GM21515 (cell line): ENCODE data around the gene MMP14.

Experiments
- ATAC-seq: cut with Tn5 transposase; IDR thresholded peaks from one replicate; pipeline ENCODE4 v1.9.1; 2021; ENCODE audit not compliant: unreplicated experiment

Gene MMP14

DNA sequence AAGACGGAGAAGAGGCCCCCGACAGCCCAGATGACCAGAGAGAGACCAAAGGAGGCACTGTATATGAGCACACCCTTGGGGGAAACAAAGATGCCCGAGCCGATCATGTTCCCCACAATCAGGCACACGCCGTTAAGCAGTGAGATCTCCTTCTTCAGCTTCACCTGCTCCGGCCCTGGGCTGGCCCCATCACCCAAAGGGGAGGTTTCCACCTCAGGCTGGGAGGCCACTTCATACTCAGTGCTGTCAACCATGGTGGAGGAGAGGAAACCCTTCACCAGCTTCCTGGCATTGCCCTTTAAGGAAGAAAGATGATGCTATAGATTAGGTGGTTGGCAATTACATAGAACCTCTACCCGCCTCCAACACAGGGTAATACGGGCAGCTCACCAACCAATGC, 23.2 kb upstream of the MMP14 start:
- no peak for ATAC-seq

DNA sequence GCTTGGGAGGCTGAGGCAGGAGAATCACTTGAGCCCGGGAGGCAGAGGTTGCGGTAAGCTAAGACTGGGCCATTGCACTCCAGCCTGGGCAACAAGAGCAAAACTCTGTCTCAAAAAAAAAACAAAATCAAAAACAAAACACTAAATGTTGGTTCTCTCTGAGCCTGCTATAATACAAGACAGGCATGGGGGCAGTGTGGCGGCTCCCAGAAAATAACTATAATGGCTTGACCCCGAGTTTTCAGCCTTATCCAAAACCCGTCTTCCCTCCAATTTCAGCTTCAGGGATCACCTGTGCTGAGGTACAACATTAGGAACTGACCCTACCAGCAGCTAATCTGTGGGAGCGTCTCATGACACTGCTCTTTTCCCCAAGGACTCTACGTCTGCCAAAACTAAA, 22.0 kb upstream of the MMP14 start:
- no peak for ATAC-seq

DNA sequence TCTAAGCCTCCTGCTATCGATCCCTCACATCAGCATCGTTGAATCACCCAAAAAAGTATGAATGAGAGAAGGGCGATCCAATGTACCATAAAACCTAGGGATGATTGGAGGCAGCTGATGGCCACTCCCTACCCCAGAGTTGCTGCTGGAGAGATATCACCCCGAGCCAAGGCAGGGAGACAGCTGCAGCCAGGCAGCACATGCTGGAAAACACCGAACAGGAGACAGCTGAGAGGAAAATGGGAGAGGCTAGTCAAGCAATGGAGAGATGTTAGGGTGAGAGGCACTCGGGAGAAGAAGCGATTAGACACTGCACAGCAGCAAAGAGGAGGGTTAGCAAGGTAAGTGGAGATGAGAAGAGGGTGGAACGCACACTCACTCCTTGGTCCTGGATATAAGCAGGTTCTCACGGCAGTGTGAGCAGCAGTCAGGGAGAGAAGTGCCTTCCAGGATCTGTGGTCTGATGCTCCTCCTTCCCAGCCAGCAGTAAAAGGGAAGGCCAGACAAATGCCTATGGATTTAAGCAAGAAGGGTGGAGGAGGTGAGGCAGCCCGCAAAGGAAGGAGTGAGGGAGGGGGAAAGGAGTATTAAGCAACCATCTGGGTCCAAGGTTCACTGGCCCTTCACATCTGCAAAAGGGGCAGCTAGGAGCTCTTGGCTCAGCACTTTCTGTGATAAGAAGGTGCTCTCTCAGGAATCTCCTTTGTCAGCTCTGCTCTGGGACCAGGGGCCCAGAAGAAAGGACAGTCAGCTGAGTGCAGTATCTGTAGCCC, 21.3 kb upstream of the MMP14 start, which contains the start of gene SLC7A7:
Gene SLC7A7, minus strand, starts transcription at position 495 of the 773 bp plus-strand sequence. CDS start 2,037 bp downstream, outside the sequence.
- ATAC-seq = no peak

DNA sequence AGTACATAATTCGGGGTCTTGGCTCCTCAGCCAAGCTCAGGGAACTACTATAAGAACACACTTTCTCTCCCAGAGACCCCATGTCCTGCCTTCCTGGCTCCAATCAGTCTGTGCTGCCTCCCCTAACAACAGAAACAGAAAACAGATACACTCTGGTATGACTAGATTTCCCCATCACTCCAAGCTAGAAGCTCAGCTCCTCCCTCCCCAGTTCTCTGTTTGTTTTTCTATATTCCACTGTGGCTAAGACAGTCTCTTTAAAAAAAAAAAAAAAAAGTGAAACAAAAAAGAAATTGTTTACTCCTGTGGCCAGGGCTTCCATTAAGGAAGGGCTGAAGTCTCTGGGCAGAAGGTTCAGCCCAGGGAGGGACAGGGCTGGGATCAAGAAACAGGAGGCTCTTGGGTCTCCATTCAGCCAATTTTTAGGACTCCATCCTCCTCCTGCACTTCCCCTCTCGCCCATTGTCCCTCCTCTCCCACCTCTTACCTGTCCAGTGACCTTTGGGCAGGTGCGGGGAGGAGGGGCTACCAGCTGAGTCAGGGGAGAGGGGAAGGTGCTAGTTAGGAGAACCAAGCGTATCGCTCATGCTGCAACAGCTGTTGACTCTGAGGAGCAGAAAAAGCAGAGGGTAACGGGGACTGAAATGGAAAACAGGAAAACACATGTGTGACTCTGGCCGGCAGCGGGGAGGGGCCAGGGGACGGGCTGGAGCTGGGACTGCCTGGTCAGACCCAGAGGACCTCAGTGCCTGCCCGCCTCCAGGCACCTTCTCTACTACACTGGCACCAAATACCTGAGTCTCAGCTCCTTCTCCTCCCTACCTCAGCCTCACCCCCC, 17.0 kb upstream of the MMP14 start:
- ATAC-seq = peak; percentile 45

DNA sequence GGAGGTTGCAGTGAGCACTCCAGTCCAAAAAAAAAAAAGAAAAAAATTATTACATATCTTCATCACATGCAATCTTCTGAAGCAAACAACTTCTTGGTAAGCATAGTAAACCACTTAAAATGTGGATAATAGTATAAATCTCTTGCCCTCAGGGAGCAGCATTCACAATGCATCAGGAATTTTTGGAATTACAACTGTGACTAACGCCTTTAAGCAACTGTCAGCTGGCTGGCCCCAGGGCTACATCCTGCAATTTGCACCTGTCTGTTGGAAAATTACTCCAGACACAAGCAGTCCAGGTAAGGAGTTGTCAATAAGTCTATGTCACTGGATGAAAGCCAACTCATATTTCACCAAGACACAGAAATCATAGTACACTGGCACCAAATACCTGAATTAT, 15.7 kb upstream of the MMP14 start:
- no peak for ATAC-seq

DNA sequence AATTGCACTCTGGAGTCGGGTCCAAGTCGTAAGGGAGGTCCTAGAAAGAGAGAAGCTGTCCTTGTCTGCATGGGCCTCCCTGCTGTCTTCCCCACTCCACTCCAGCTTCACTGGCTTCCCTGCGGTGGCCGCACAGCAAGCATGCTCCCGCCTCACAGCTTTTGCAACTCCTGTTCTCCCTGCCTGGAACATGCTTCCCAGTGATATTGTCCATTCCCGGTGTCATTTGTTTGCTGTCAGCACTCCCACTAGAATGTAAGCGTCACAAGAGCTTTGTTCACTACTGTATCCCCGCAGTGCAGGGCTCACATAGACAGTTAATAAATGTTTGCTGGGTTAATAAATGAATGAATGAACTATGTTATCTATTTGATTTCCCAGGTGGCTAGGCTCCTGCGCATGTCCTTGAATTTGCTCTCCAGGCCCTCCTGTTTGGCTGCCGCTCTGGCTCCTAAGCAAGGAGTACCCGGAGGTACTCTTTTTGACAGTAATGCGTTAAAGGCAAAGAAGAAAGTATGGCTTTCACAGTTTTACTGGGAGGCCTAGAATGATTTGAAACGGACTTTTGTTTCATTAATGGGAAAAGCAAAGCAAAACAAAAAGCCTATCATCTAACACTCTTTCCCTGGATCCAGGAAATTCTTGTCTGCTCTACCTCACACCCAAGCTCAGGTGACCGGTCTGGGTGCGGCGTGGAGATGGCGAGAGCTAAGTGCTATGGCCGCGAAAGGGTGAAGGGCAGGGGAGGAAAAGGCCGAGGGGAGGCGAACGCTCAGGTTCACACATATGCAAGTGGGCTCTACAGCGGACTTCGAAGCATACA, 15.0 kb upstream of the MMP14 start:
- no peak for ATAC-seq

DNA sequence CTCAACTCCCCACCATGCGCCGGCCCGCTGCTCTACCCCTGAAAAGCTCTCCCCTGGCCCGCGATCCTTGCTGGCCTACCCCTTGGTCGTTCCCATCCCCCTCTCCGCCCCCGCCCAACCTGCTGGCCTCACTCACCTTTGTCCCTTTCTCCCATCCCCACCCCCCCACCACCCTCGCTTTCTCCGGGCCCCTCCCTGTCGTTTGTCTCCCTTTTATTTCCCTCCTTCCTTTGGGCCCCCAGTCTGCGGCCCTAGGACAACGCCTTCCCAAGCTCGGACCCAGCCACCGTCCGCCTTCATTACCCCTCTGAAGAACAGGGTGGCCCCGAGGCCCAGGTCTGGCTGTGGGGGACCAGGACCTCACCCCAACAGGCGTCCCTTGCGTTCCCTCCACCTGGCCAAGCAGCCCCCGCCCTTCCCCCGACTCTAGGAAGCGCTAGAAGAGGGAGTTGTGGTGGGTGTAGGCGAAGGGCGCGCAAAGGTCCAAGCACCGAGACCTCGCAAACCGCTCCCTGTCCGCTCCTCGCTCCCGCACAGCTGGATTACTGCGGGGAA, 14.3 kb upstream of the MMP14 start:
- no peak for ATAC-seq

DNA sequence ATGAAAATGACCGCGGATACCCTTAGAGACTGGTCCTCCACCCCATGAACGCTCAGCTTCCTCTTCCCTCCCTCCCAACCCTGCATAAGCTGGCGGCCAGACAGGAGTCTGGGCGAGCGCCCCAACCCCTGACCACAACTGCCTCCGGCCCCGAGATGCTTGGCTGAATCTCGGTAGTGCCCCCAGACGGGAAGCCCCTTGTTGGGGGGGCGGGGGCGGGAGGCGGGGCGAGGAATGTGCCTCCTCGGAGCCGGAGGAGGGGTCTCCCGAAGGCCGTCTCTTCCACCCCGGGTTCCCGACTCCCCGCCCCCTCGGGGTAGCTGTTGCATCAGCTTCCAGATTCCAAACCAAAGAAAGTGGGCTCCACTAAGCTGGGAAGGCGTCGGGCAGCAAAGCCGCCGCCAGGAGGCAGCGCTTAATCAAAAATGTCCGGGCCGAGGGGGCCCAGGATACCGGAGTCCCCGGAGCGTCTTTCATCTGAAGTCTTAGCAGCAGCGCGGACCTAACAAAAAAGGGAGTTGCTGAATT, 13.8 kb upstream of the MMP14 start:
- peak; percentile 46 for ATAC-seq

DNA sequence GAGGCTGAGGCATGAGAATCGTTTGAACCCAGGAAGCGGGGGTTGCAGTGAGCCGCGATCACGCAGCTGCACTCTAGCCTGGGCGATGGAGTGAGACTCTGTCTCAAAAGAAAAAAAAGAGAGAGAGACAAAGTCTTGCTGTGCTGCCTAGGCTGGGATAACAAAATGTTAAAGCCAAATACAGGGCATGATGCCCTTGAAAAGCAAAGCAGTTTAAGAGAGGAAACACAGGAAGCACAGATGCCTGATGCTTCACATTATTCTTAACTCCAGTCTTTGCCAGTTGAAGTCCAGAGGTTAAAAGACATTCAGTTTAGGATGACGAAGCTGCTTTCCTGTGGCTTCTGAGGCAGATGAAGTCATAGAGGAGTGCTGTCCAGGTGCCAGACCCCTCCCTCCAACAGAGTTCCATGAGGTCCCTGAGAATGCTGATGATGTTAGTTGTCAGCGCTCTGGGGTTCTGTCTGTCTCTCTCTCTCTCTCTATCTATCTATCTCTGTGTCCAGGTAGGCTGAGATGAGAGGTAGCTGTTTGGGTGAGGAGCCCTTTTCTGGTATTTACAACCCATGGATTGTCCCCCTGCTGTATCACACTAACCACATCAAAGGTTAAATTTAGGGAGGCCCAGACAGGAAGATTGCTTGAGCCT, 11.6 kb upstream of the MMP14 start:
- ATAC-seq = no peak

DNA sequence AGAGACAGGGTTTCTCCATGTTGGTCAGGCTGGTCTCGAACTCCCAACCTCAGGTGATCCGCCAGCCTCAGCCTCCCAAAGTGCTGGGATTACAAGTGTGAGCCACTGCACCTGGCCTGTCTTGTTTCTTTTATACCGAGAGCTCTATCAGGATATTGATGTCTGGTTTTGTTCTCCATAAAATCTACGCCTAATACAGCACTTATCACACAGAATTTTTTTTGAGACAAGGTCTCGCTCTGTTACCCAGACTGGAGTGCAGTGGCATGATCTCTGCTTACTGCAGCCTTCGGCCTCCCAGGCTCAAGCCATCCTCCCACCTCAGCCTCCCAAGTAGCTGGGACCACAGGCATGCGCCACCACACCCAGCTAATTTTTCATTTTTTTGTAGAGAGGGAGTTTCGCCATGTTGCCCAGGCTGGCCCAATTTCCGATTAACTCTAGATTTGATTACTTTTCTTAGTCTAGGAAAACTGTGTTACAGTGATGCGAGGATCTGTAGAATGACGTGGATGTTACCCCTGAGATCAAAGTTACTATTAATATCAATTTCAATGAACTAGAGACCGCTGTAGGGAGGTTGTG, 7.2 kb upstream of the MMP14 start:
- ATAC-seq = peak; percentile 5

DNA sequence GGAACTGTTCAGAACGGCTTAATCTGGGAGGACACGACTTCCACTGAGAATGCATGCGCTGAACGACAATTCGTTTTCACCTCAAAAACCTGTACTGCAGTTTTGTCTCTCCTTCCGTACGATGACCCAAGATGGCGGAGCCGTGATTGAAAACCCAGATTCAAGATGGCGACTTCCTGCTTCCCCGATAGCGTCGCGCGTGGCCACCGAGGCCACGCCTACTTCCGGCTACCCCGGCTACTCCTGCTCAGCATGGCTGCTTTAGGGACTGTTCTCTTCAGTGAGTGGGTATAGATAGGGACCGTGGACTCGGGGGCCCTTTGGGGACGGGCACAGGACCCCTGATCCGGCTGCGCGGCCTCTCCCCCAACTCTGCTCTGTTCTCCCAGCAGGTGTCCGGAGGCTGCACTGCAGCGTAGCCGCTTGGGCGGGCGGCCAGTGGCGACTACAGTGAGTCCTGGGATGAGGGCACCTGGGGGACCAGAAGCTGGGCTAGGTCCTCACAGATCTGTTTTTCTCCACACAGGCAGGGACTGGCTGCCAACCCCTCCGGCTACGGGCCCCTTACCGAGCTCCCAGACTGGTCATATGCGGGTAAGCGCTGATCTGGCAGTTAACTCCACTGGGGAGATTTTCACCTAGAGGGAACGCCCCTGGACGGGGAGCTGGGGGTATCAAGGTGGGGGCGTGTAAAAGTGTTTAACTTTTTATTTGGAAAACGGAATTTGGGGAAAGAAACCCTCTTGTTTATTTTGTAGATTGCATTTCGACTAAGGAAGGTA, 6.5 kb upstream of the MMP14 start, which contains the start of gene MRPL52:
Gene MRPL52, plus strand, starts transcription at position 227 of the 782 bp plus-strand sequence. Its CDS starts 26 bp downstream, at position 253.
- peak; percentile 78 for ATAC-seq

DNA sequence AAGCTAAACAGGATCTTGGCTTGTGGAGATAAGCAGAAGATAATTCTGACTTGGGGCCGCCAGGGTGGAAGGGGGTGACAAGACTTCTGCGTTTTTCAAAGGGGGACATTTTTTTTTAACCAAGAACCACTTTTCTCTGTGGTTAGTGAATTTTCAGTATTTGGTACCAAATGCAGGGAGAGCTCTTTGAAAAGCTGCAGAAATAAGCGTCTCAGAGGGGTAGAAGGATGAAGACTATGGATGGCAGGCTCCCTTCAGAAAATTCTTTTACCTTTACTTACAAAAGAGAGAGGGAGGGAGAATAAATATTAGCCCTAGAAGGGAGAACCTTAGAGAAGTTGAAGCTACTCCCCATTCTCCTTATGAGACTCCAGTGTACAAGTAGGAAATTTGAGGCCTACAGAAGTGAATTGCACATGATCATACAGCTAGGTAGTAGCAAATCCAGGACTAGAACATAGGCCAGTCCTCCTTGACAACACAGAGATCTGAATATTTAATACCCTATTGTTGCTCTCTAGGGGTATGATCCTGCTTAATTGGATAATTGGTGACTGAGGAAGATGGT, 5.9 kb upstream of the MMP14 start:
- ATAC-seq = peak; percentile 8

DNA sequence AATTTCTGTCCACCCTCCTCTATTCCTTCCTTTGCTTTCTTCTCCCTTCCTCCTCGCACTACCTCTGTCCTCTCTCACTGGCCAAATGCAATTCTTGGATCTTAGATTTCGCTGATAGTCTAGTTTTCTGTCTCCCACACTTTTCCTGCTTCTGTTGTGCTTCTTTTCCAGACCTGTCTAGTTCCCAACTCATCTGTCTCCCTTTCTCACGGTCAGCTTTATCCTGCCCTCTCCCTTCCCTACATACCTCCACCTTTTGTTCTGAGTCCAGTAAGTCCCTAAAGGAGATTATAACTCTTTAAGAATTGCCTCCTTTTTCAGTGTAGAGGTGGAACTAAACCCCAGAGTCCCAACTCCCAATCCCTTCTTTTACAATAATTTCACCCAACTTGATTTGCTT, 880 bp upstream of the MMP14 start:
- no peak for ATAC-seq

DNA sequence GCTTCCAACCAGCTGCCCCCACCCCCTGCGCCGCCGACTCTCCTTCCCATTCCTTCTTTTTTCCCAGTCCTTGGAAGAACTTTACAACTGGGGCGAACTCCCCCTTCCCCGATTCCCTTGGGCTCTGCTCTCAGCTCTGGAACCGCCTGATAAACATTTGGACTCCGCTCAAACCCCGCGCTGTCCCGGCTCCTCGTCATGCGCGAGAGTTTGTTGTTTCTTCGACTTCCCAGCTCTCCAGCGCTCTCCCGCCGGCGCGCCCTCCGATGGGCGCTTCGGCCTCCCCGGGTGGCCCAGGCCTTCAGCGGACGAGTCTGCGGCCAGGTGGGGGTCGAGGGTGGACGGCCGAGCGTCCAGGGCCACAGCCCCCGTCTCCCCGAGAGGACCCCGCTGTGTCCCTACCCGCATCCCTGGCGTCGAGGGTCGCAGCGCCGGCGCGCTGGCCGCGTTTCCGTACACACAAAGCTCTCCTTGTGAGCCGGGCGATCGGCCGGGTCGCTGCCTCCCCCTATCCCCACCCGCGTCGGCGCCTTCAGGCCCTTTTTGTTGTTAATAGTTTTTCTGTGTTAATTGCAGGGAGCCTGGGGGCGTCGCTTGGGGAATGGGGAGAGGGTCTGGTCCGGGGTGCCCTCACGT, 847 bp downstream of the MMP14 start:
- ATAC-seq = no peak

DNA sequence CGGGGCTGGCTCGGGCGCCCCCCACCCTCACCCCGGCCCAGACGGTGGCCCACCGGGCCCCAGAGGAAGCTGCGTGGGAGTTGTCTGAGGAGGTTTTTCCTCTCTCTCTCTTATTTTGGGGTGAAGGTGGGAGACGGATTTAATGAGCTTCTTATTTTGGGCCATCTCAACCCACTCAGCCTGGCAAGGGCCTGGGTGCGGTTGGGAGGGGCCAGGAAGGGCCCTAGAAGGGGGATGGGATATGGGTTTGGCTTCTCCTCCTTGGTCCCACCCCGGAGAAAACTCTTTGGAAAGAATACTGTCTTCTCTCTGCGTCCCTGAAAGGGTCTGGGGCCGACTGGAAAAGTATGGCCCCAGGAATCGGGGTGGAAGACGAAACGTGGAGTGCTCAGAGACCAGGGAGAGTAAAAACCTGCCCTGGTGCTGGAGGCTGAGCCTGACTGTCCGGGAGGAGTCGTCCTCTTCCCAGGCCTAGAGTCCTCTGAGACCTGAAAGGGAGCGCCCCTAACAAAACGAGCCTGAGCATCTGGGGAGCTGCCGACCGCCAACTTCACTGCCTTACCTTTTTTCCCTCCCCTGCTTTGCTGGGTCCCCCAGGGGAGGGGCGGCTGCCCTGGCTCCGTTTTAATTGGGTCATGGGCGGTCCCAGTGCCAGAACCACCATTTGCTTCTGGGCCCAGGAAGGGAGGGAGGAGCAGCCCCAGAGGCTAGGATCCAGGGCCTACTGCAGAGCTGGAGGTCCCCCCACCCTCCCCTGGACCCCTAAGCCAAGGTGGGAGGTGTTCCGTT, 1.6 kb downstream of the MMP14 start:
- ATAC-seq = no peak

DNA sequence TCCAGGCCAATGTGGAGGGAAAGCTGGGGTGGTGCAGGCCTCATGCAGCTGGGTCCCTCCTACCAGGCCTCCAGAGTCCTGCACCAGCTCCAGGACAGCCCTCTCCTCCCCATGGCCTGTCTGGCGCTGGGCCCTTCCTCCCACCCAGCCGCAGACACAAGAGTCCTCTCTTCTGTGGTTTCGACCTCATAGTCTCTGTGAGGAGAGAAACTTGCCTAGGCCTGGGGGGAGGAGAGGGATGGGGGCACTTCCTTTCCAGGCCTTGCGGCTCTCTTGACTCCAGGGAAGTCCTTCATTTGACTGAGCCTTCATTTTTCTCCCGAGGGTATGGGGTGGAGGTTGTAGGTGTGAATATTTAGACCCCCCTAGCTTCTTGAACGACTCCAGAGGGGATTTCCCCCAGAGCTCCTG, 2.3 kb downstream of the MMP14 start:
- ATAC-seq = no peak

DNA sequence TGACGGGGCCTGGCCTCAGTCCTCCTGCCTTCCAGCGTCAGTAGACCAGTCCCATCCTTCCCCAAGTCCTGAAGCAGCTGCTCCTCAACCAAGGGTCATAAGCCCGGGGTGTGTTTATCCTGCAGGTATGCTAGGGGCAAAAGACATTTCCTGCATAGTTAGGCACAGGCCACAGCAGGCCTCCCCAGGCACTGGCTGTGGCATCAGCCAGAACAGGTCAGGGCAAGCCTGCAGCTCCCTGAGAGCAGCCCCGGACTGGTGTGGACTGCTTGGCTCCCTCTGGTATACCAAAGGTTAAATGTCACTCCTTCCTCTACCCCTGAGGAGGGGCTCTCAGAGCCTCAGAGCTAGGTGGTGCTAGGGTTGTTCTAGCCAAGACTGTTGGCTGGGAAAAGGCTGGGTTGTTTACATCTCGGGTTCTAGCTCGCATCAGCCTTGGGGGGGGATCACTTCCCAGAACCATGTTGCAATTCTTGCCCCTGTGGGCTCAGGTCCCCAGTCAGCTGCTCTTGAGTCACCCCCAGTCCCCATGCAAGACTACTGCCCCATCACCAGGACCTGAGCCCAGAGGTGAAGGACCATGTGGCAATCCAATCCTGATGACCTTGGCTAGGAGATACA, 2.9 kb downstream of the MMP14 start:
- no peak for ATAC-seq
